HG03025 (cell line): Measurements from ENCODE around the gene SUMO2.
A peak's percentile ranks its signal among the peaks of the same experiment; 100 is the strongest.
"Not testable (repeated sequence)": the region's sequence is repeated elsewhere in the genome, so short reads cannot be mapped to it uniquely, and the experiment has no call there.

Experiments used
- ATAC-seq: cut with Tn5 transposase; IDR thresholded peaks from one replicate; pipeline ENCODE4 v1.9.1; 2021; ENCODE audit warnings: mild to moderate bottlenecking, moderate library complexity; ENCODE audit not compliant: unreplicated experiment, low FRiP score

SUMO2 gene

GRCh38 chr17:75182569-75183436 lies at the start of gene SUMO2:
TSS of gene SUMO2 (minus strand) at chr17:75182959. CDS start at chr17:75182834, 125 bp downstream.
- peak; percentile 67 for ATAC-seq

GRCh38 chr17:75231741-75232464 lies 49.1 kb upstream of the SUMO2 start:
- ATAC-seq, result no peak

GRCh38 chr17:75231071-75231470 lies 48.3 kb upstream of the SUMO2 start:
- ATAC-seq, result no peak

- ATAC-seq, result no peak
Measured at GRCh38 chr17:75228847-75229246, 46.1 kb upstream of the SUMO2 start.

- no peak for ATAC-seq
Measured at GRCh38 chr17:75228305-75228704, 45.5 kb upstream of the SUMO2 start.

GRCh38 chr17:75227729-75228128 lies 45.0 kb upstream of the SUMO2 start:
- no peak for ATAC-seq

GRCh38 chr17:75225016-75225415 lies 42.3 kb upstream of the SUMO2 start:
- ATAC-seq, result no peak

GRCh38 chr17:75219815-75220214 lies 37.1 kb upstream of the SUMO2 start:
- no peak for ATAC-seq

GRCh38 chr17:75218131-75218530 lies 35.4 kb upstream of the SUMO2 start:
- ATAC-seq, result no peak

- no peak for ATAC-seq
Measured at GRCh38 chr17:75209061-75209460, 26.3 kb upstream of the SUMO2 start.

- ATAC-seq, result no peak
Measured at GRCh38 chr17:75208161-75208560, 25.4 kb upstream of the SUMO2 start.

- no peak for ATAC-seq
Measured at GRCh38 chr17:75207760-75208159, 25.0 kb upstream of the SUMO2 start.

GRCh38 chr17:75207050-75207407 lies 24.3 kb upstream of the SUMO2 start:
- not testable (repeated sequence) for ATAC-seq

GRCh38 chr17:75205793-75206163 lies 23.0 kb upstream of the SUMO2 start:
- no peak for ATAC-seq

GRCh38 chr17:75205037-75205792 lies 22.5 kb upstream of the SUMO2 start, which contains the start of gene NUP85:
TSS of gene NUP85 (plus strand) at chr17:75205679. CDS start at chr17:75205762, 83 bp downstream.
- ATAC-seq, result peak; percentile 52

GRCh38 chr17:75199886-75200618 lies 17.3 kb upstream of the SUMO2 start:
- no peak for ATAC-seq

- ATAC-seq, result no peak
Measured at GRCh38 chr17:75194879-75195278, 12.1 kb upstream of the SUMO2 start.

- no peak for ATAC-seq
Measured at GRCh38 chr17:75191584-75191983, 8.8 kb upstream of the SUMO2 start.

- ATAC-seq, result no peak
Measured at GRCh38 chr17:75188614-75189013, 5.9 kb upstream of the SUMO2 start.
